Endothelial cell of umbilical vein (primary cell): ENCODE data around the gene ABCA6. TPM values are rescaled to one million over a fixed set of nuclear protein-coding genes. Genes with fewer than 3 reads are reported as not detected.

Experiments
- BruUV-seq: library from RNA; stranded (reverse); fragments of 400-500 nt; replicated peaks from 2 replicates; lab custom pipeline; 2021; lab: Mats Ljungman, UMichigan
- CTCF ChIA-PET: fragments of 300-600, 350-600 bp; sonication (Branson Sonifier 250); formaldehyde crosslinking; loops from one replicate; lab custom pipeline; 2021; ENCODE audit warnings: antibody characterized with exemption, inconsistent platforms; lab: Charles Lee
- POLR2A ChIA-PET: fragments of 300-600, 350-600 bp; sonication (Branson Sonifier 250); formaldehyde crosslinking; loops from one replicate; lab custom pipeline; 2021; ENCODE audit warnings: antibody characterized with exemption, inconsistent platforms; lab: Charles Lee
- DNase-seq: peaks from one replicate; pipeline ENCODE4 v3.0.0-alpha.2; 2011; ENCODE audit warnings: low read depth, low spot score
- FAIRE-seq: peaks from 2 replicates; lab custom pipeline; 2011; peaks lifted over from hg19 to GRCh38; lab: Jason Lieb, UNC
- H2AFZ ChIP-seq: 2 replicates; pipeline ENCODE4 v1.6.0; 2012; ENCODE audit warnings: low read depth, low read length, control low read depth, inconsistent platforms
- H3K27ac ChIP-seq: 2 replicates; pipeline ENCODE4 v1.5.1; 2011; ENCODE audit warnings: low read depth, mild to moderate bottlenecking, control low read depth, low read length, moderate library complexity; ENCODE audit not compliant: insufficient read depth
- H3K27me3 ChIP-seq, 2 experiments: 2 replicates each; pipeline versions ENCODE4 v1.6.0 to v1.6.1; 2011; ENCODE audit warnings: low read length in 2 of 2, mixed read lengths in 1 of 2; ENCODE audit not compliant: control insufficient read depth in 2 of 2, insufficient read depth in 2 of 2
- H3K36me3 ChIP-seq, 2 experiments: 2 replicates in 1 of 2; 3 replicates in 1 of 2; pipeline ENCODE4 v1.5.1; 2011; ENCODE audit warnings: low read length in 2 of 2, mild to moderate bottlenecking in 1 of 2, moderate library complexity in 1 of 2; ENCODE audit not compliant: control insufficient read depth in 2 of 2, insufficient read depth in 2 of 2; ENCODE audit errors: extremely low read depth in 1 of 2
- H3K4me1 ChIP-seq: 3 replicates; pipeline ENCODE4 v1.5.1; 2011; ENCODE audit warnings: mild to moderate bottlenecking, low read length; ENCODE audit not compliant: control insufficient read depth, insufficient read depth; ENCODE audit errors: extremely low read depth
- H3K4me2 ChIP-seq: 2 replicates; pipeline ENCODE4 v1.6.1; 2011; ENCODE audit warnings: low read length, control low read depth, mixed read lengths; ENCODE audit not compliant: insufficient read depth
- H3K4me3 ChIP-seq, 3 experiments: fragments of 200-600 bp in 1 of 3; sonication (generic), shearing (Covaris generic) in 1 of 3; replicated peaks in 1 of 3; 2 replicates each; pipeline ENCODE4 v1.5.1; 2011 to 2016; ENCODE audit warnings: control low read depth in 3 of 3, low read length in 3 of 3, mild to moderate bottlenecking in 2 of 3, inconsistent platforms in 1 of 3, low read depth in 1 of 3, moderate library complexity in 1 of 3; ENCODE audit not compliant: insufficient read depth in 1 of 3
- H3K79me2 ChIP-seq: 2 replicates; pipeline ENCODE4 v1.6.0; 2012; ENCODE audit warnings: low read length, inconsistent platforms; ENCODE audit not compliant: control insufficient read depth, insufficient read depth
- H3K9ac ChIP-seq: replicated peaks from 2 replicates; pipeline ENCODE3; 2011; ENCODE audit warnings: low read length, control low read depth; ENCODE audit not compliant: insufficient read depth; ENCODE audit errors: extremely low read depth
- H3K9me1 ChIP-seq: replicated peaks from 3 replicates; pipeline ENCODE4 v1.6.0; 2011; ENCODE audit warnings: mild to moderate bottlenecking, low read length; ENCODE audit not compliant: control insufficient read depth, insufficient read depth; ENCODE audit errors: extremely low read depth
- H3K9me3 ChIP-seq: replicated peaks from 2 replicates; pipeline ENCODE4 v1.5.1; 2012; ENCODE audit warnings: low read length, inconsistent platforms; ENCODE audit not compliant: control insufficient read depth, insufficient read depth
- H4K20me1 ChIP-seq: replicated peaks from 2 replicates; pipeline ENCODE3; 2011; ENCODE audit warnings: mild to moderate bottlenecking, low read length; ENCODE audit not compliant: control insufficient read depth, insufficient read depth; ENCODE audit errors: extremely low read depth
- FOS ChIP-seq: IDR thresholded peaks from 2 replicates; pipeline ENCODE4 v1.6.1; 2011; ENCODE audit warnings: mild to moderate bottlenecking, low read length, moderate library complexity, borderline replicate concordance; ENCODE audit not compliant: insufficient read depth
- JUN ChIP-seq: IDR thresholded peaks from 2 replicates; pipeline ENCODE4 v1.6.1; 2011; ENCODE audit warnings: borderline replicate concordance, low read depth; ENCODE audit not compliant: insufficient read length, insufficient read depth
- MYC ChIP-seq: IDR thresholded peaks from one replicate; pipeline ENCODE4 v1.6.1; 2011; ENCODE audit warnings: mild to moderate bottlenecking, low read depth, low read length
- POLR2A ChIP-seq: IDR thresholded peaks from 2 replicates; pipeline ENCODE4 v1.6.1; 2012; ENCODE audit warnings: low read depth, mild to moderate bottlenecking, control low read depth, low read length
- POLR2AphosphoS5 ChIP-seq: IDR thresholded peaks from 2 replicates; pipeline ENCODE4 v1.6.1; 2012; ENCODE audit warnings: low read depth, mild to moderate bottlenecking, control low read depth, low read length, moderate library complexity; ENCODE audit not compliant: insufficient read depth
- dilution Hi-C: fragments of 300-500 bp; cut with MboI; formaldehyde crosslinking; loops from one replicate; pipeline ENCODE4 v1.15.0; 2019; ENCODE audit warnings: low sequenced_read_pairs; ENCODE audit not compliant: extremely low pct_ligation_motif_present
- intact Hi-C: fragments of 100-400 bp; cut with micrococcal nuclease; formaldehyde crosslinking; loops from one replicate; pipeline ENCODE4 v1.10.0; 2022
- polyA plus RNA-seq, 4 experiments: library from polyadenylated mRNA; depleted of rRNA in 3 of 4; stranded (reverse) in 3 of 4; unstranded in 1 of 4; fragments of >200 nt; gene quantifications; 2 replicates each; pipeline versions ENCODE4 v1.2.1 to v1.2.3, GENCODE V29; 2011 to 2012; ENCODE audit warnings: missing spikeins in 1 of 4
- total RNA-seq: library from RNA; stranded (reverse); gene quantifications from 2 replicates; pipeline ENCODE4 v1.2.3, GENCODE V29; 2021

Gene ABCA6
- total and polyA plus RNA-seq, 2 donors (not counting 3 experiments of a cell fraction or from before 2014, with no cell fraction given): 11.3 to 30.5 TPM

DNA sequence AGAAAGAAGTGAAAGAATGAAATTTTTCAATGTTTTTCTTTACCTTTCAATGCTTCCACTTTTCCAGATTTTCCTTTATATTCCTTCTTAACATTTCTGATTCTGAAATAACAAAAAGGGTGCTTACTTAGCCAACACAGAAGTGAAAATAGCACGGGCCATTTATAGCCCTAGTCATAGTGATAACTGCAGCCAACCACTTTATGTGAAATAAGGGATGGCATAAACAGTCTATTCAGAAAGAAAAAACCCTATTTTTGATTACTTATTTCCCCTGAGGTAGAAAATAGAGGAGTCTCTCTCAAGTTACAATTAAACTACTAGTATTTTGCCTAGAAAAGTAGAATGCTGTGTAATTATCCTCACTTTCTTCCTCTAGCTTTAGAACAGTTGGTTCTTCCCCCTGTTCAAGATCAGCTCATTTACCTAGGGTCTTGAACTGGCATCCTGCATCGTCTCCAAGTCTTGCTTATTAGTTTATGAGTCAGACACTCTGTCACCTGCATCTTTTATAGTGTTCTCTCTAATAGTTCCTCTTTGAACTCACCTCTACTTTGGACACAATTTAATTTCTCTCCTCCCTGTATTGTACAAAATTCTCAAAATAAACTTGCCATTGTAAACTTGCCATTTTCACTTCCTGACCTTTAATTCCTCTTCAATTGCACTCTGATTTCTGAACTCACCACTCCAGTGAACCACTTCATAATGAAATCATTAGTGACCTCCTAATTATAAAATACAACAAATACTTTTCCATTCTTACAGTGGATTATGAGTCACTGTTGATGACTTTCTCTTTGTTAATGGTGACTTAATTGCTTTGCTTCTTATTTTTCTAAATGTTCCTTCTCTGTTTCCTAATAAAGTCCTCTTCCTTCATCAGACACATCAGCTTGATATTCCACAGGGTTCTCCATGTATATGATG lies 23.6 kb downstream of the ABCA6 start:
- Histone ChIP-seq H3K4me1 (peaks cover 5% of the 10 kb centered on the region), H4K20me1 (no peaks in the 10 kb centered on the region), H3K9me3 (no peaks in the 10 kb centered on the region), H3K27ac (no peak overlapping the region), H2AFZ (peak overlapping the region; percentile 80), H3K4me2 (no peak overlapping the region), H3K27me3 (no peaks in the 10 kb centered on the region), H3K36me3 (peaks cover 0 to under 1% of the 10 kb centered on the region in 2 experiments), H3K4me3 (no peak overlapping the region), H3K9me1 (no peaks in the 10 kb centered on the region), H3K9ac (no peak overlapping the region), H3K79me2 (no peaks in the 10 kb centered on the region)
- POLR2A ChIA-PET: no interaction called here
- FAIRE-seq (no peak), DNase-seq (peak; percentile 40)
- TF ChIP-seq FOS (no peak), MYC (no peak), JUN (peak; percentile 3), POLR2AphosphoS5 (no peak)
- intact Hi-C loops: no loop called here
- dilution Hi-C loops: no loop called here
- BruUV-seq: no TSS peak
- CTCF ChIA-PET: no interaction called here

DNA sequence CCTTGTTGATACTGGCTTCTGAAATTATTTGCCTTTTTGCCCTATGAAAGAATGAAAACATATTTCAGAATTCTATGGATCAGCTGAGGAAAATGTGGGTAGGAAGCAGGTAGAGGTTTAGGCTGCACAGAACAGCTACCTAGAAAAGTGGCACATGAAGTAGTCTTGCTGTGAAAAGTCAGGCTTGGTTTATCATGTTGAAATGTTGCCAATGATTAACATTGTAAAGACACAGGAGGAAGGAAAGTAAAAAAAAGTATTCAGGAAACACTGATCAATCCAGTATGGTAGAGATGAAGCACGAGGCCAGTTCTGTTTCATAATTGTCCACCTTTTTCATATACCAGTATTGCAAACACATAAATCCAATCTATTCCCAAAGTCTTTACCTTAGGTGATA lies 29.9 kb downstream of the ABCA6 start:
- FAIRE-seq (no peak), DNase-seq (peak; percentile 35)
- Histone ChIP-seq H3K27me3 (no peaks in the 10 kb centered on the region), H2AFZ (no peak overlapping the region), H3K9me3 (no peaks in the 10 kb centered on the region), H3K4me2 (no peak overlapping the region), H3K79me2 (no peaks in the 10 kb centered on the region), H3K9ac (no peak overlapping the region), H3K9me1 (no peaks in the 10 kb centered on the region), H4K20me1 (no peaks in the 10 kb centered on the region), H3K4me3 (no peak overlapping the region), H3K4me1 (no peaks in the 10 kb centered on the region), H3K27ac (no peak overlapping the region), H3K36me3 (peaks cover 0 to 9% of the 10 kb centered on the region in 2 experiments)
- dilution Hi-C loops (no loop called here), intact Hi-C loops (no loop called here)
- CTCF ChIA-PET: interaction anchor here (0.9 kb wide), 1 partner anchor 9 kb away, joined by 3 read pairs; no protein-coding TSS in a partner anchor
- TF ChIP-seq POLR2A: no peak
- TF ChIP-seq FOS: no peak
- POLR2A ChIA-PET: no interaction called here
- BruUV-seq: no TSS peak
